ENCODE measurements around the gene ITPR1.

GRCh38 chr3:4770561-4770960 is 277.4 kb downstream of the ITPR1 start:
- TF ChIP-seq FOXP2 (optimal IDR thresholded peaks at IDR 0.05; ENCODE audit: borderline replicate concordance, extremely low read depth, extremely low read length, insufficient read depth) (no peak), POLR2AphosphoS5 (IDR thresholded peaks at IDR 0.05; ENCODE audit: low read depth, low read length) (no peak), TAF1 (IDR thresholded peaks at IDR 0.05; ENCODE audit: borderline replicate concordance, insufficient read depth, low read length) (no peak), REST (IDR thresholded peaks at IDR 0.05; ENCODE audit: insufficient read depth in 1 of 2, low read depth in 2 of 2, low read length in 2 of 2) (no peak), SIN3A (IDR thresholded peaks at IDR 0.05; ENCODE audit: borderline replicate concordance, insufficient read depth, low read length) (no peak)

Measured in PFSK-1 (cell line).